Measurements from ENCODE around the gene UBE2V1.
"Not testable (repeated sequence)": the region's sequence is repeated elsewhere in the genome, so short reads cannot be mapped to it uniquely, and the experiment has no call there.

UBE2V1 gene

DNA sequence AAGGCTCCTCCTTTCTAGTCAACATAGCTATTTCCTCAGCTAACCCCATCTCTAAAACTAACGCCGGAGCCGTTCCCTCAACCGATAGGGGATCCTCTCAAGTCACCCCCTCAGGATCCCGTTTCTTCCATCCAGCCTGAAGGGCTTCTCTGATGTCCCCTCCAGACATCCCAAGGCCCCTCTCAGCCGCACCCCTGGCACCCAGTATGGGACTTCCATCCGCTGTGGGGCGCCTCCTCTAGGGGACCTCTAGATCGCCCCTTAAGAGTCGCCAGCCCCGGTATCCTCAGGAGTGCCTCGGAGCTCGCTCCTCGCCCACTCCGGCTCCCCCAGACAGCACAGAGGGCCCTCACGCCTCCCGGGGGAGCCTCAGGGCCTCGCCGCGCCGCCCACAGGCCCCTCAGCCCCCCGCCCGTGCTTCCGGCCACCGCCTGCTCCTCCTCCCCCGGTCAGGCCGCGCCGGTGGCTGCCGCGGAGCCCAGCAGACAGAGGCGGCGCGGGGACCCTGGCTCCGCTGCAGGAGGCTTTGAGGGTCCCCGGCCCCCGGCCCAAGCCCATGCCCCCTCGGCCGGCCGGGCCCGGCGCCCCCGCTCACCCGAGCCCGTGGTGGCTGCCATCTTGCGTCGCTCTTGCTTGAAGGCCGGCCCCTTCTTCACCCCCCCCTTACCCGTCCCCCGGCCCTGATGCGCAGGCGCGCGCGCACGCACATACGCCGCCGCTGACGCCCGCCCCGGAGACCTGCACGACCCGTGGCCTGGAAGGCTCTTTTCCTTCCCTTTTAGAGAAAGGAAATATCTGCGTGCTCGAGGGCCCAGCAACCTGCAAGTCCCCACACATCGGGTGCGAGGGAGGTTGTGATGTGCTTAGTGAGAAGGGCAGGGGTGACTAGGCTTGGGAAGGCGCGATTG is at the start of gene UBE2V1:
TSS of gene UBE2V1 (minus strand) at position 639 of the 908 bp plus-strand sequence. CDS start at position 617, 22 bp downstream.
- Histone ChIP-seq H3K4me3 (ENCODE audit: low read length) (peak within 1 kb of the TSS; percentile 85), H3K4me1 (ENCODE audit: control insufficient read depth, insufficient read depth, low read length) (peaks cover 42% of the 10 kb centered on the region), H3K36me3 (ENCODE audit: control insufficient read depth, insufficient read depth, low read length) (no peaks in the 10 kb centered on the region), H3K27ac (ENCODE audit: low read depth, low read length) (peak within 1 kb of the TSS; percentile 91), H3K9ac (ENCODE audit: low read length) (peak within 1 kb of the TSS; percentile 84), H3K27me3 (ENCODE audit: control insufficient read depth, insufficient read depth, low read length) (no peaks in the 10 kb centered on the region)

DNA sequence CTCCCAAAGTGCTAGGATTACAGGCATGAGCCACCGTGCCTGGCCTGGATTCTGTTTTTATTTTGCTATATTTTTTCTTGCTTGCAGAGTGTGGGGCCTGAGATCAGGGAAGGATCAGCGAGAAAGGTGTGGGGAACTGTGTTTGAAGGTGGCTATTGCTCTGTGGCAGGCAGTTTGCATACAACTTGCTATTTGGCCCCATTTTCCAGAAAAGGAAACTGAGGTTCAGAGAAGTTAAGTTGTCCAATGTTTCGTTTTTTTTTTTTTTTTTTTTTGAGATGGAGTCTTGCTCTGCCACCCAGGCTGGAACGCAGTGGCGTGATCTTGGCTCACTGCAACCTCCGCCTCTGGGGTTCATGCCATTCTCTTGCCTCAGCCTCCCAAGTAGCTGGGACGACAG is 48.5 kb upstream of the UBE2V1 start:
- H3K9ac ChIP-seq (ENCODE audit: low read length); H3K27me3 ChIP-seq (ENCODE audit: control insufficient read depth, insufficient read depth, low read length); H3K27ac ChIP-seq (ENCODE audit: low read depth, low read length); H3K4me3 ChIP-seq (ENCODE audit: low read length); H3K4me1 ChIP-seq (ENCODE audit: control insufficient read depth, insufficient read depth, low read length); H3K36me3 ChIP-seq (ENCODE audit: control insufficient read depth, insufficient read depth, low read length): not testable (repeated sequence)

GRCh38 chr20:50153500-50154377 is 40.8 kb upstream of the UBE2V1 start, which contains the start of gene PEDS1:
Gene PEDS1, minus strand, starts transcription at chr20:50153723. Its CDS starts 86 bp downstream, at chr20:50153637.
- Histone ChIP-seq H3K9ac (ENCODE audit: low read length) (peak within 1 kb of the TSS; percentile 90), H3K4me1 (ENCODE audit: control insufficient read depth, insufficient read depth, low read length) (peaks cover 19% of the 10 kb centered on the region), H3K36me3 (ENCODE audit: control insufficient read depth, insufficient read depth, low read length) (no peaks in the 10 kb centered on the region), H3K4me3 (ENCODE audit: low read length) (peak within 1 kb of the TSS; percentile 89), H3K27ac (ENCODE audit: low read depth, low read length) (peak within 1 kb of the TSS; percentile 92), H3K27me3 (ENCODE audit: control insufficient read depth, insufficient read depth, low read length) (no peaks in the 10 kb centered on the region)

GRCh38 chr20:50153153-50153499 is 40.2 kb upstream of the UBE2V1 start:
- H3K36me3 ChIP-seq (ENCODE audit: control insufficient read depth, insufficient read depth, low read length), result peaks cover 3% of the 10 kb centered on the region
- peak overlapping the region; percentile 77 for H3K4me3 ChIP-seq (ENCODE audit: low read length)
- peak overlapping the region; percentile 90 for H3K9ac ChIP-seq (ENCODE audit: low read length)
- peaks cover 19% of the 10 kb centered on the region for H3K4me1 ChIP-seq (ENCODE audit: control insufficient read depth, insufficient read depth, low read length)
- no peaks in the 10 kb centered on the region for H3K27me3 ChIP-seq (ENCODE audit: control insufficient read depth, insufficient read depth, low read length)
- H3K27ac ChIP-seq (ENCODE audit: low read depth, low read length), result peak overlapping the region; percentile 89

DNA sequence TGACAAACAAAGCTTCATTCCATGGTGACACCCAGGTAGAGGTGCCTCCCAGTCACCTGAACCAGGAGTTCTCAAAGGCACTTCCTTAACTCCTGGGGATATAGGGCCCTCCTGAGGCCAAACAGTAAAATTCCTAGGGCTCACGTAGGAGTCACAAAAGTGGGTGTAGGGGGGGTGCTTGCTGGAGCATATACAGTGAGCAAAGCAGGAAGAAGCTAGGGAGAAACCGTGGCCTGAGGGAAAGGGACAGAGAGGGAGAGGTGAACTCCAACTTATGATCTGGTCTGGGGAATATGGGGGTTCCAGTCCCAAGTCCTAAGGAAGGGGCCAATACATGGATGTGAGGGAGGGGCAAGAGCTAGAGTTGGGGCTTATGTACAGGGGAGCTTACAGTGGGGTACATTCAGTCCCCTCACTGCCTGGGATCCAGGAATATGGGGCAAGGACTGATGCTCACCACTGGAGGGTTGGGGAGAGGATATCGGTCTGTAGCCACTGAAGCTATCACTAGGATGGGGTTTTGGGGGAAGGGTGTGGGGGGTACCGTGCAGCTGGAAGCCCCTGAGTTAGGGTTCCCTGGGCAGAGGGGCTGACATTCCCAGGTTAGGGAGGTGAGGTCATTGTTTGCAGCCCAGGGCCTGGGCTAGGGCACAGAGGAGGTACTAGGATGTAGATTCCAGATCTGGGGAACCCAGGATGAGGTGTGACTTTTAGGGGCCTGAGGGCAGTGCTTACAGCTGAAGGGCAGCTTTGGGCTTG is 39.6 kb upstream of the UBE2V1 start:
- Histone ChIP-seq H3K4me3 (ENCODE audit: low read length) (peak overlapping the region; percentile 77), H3K36me3 (ENCODE audit: control insufficient read depth, insufficient read depth, low read length) (peaks cover 4% of the 10 kb centered on the region), H3K4me1 (ENCODE audit: control insufficient read depth, insufficient read depth, low read length) (peaks cover 19% of the 10 kb centered on the region), H3K27ac (ENCODE audit: low read depth, low read length) (peak overlapping the region; percentile 89), H3K9ac (ENCODE audit: low read length) (peak overlapping the region; percentile 90), H3K27me3 (ENCODE audit: control insufficient read depth, insufficient read depth, low read length) (no peaks in the 10 kb centered on the region)

DNA sequence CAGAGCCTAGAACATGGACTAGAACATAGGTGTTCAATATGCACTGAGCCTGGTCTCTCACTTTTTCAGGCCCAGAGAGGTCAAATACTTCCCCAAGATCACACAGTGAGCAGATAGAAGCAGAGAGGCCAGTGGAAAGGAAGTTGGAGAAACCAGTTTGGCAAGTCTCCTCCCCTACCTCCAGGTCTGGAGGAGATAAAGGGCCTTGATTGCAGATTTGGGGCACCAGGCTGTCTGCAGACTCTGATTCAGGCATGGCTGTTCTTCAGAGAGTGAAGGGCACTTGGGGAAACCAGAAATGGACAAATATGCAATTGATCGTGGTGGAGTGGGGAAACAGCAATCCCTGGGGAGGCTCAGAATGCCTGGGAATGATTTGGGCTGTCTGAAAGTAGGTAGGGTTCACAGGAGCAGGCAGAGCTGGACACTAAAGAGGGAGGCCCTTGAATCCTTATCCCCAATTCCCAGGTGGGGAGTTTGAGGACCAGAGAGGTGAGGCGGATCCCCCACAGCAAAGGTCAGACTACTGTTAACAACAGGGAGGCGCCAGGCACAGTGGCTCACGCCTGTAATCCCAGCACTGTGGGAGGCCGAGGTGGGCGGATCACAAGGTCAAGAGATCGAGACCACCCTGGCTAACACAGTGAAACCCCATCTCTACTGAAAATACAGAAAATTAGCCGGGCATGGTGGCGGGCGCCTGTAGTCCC is 38.2 kb upstream of the UBE2V1 start:
- Histone ChIP-seq H3K9ac (ENCODE audit: low read length) (peak overlapping the region; percentile 16), H3K27me3 (ENCODE audit: control insufficient read depth, insufficient read depth, low read length) (no peaks in the 10 kb centered on the region), H3K4me3 (ENCODE audit: low read length) (no peak overlapping the region), H3K27ac (ENCODE audit: low read depth, low read length) (no peak overlapping the region), H3K36me3 (ENCODE audit: control insufficient read depth, insufficient read depth, low read length) (peaks cover 4% of the 10 kb centered on the region), H3K4me1 (ENCODE audit: control insufficient read depth, insufficient read depth, low read length) (peaks cover 19% of the 10 kb centered on the region)

DNA sequence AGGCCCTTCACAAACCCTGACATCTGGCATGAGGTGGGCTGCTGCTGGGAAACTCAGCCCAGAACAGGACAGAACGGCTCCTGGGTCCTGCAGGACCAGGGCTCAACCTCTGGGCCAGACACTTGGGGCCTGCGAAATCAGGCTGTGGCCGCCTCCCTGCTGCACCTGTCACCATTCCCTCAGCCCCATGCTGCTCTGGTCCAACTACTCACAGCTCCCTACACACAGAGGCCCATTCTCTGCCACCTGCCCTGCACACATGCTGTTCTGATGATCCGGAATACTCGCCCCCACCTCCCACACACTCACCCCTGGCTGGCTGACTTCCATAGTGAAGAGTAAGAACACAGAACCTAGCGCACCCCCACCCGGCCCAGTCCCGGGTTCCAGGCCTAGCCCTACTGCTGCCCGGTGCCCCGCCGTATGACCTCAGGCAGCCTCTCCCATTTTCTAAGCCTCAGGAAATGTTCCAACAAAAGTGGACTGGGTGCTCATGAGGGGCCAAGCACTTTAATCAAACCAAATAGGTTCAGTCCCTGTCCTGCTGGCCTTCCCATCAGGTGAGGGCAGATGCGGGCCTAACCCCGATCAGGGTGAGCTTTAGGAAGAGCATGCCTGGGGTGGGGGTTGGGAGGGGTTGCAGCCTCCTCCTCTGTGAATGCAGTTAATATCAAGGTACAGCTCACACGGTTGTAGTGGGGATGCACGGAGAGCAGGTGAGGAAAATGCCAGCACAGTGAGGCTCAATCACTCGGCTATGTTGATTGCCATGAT is 36.7 kb upstream of the UBE2V1 start:
- no peak overlapping the region for H3K4me3 ChIP-seq (ENCODE audit: low read length)
- peaks cover 19% of the 10 kb centered on the region for H3K4me1 ChIP-seq (ENCODE audit: control insufficient read depth, insufficient read depth, low read length)
- peaks cover 4% of the 10 kb centered on the region for H3K36me3 ChIP-seq (ENCODE audit: control insufficient read depth, insufficient read depth, low read length)
- no peak overlapping the region for H3K27ac ChIP-seq (ENCODE audit: low read depth, low read length)
- no peaks in the 10 kb centered on the region for H3K27me3 ChIP-seq (ENCODE audit: control insufficient read depth, insufficient read depth, low read length)
- no peak overlapping the region for H3K9ac ChIP-seq (ENCODE audit: low read length)

DNA sequence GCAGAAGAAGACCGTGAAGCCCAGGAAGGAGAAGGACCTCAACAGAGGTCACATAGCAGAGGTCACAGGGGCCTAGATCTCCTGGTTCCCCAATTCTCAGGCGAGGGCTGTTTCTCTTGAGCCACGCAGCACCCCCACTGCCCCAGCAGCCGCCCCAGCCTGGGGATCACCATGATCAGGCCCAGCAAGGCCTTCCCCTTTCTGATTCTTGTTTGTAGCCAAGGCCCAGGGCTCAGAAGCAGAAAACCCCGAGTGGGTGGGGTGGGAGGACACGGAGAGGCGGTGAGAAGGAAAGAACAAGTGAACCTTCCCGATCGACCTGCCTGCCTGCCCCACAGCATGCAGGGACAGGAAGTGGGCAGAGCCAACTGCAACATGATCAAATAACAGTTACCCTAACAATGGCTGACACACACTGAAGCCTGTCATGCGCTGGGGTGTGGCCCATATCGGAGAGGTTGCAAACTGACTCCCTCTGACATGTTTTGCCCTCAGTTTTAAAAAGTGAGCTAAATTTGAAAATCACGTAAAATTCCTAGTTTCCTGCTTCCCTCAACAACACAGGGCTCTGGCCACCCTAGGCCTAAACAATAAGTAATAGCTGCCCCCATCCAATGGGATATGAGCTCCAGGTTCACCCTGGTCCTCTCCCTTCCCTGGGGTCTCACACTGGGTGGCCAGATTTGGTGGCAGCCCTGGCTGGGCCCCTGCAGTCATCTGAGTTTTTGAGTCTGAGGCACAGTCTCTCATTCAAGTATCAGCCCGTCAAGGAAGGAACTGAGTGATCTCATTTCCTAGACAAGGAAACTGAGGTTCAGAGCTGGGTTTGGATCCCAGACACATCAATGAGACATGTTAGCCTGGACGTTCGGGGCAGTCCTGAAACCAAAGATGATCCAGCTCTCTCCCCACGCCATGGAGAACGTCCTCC is 34.0 kb upstream of the UBE2V1 start:
- Histone ChIP-seq H3K27ac (ENCODE audit: low read depth, low read length) (no peak overlapping the region), H3K4me1 (ENCODE audit: control insufficient read depth, insufficient read depth, low read length) (peaks cover 6% of the 10 kb centered on the region), H3K9ac (ENCODE audit: low read length) (no peak overlapping the region), H3K27me3 (ENCODE audit: control insufficient read depth, insufficient read depth, low read length) (no peaks in the 10 kb centered on the region), H3K4me3 (ENCODE audit: low read length) (no peak overlapping the region), H3K36me3 (ENCODE audit: control insufficient read depth, insufficient read depth, low read length) (peaks cover 12% of the 10 kb centered on the region)

DNA sequence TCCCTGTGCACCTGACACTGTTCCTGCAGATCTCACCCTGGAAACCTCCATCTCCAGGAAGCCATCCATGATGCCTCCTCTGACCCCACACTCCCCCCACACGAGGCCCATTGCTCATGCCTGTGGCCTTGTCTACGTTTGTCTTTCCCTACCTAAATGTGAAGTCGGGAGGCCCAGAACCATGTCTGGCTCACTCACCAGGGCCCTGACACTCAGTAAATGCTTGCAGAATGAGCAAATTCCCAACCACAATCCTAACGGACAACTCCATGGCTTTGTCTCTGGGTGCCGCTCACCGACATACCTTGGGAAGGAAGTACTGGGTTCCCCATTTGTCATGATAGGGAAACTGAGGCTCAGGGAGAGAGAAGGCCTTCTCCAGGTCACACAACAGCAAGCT is 33.3 kb upstream of the UBE2V1 start:
- H3K27me3 ChIP-seq (ENCODE audit: control insufficient read depth, insufficient read depth, low read length), result no peaks in the 10 kb centered on the region
- H3K36me3 ChIP-seq (ENCODE audit: control insufficient read depth, insufficient read depth, low read length), result peaks cover 20% of the 10 kb centered on the region
- H3K4me1 ChIP-seq (ENCODE audit: control insufficient read depth, insufficient read depth, low read length), result peaks cover 2% of the 10 kb centered on the region
- H3K4me3 ChIP-seq (ENCODE audit: low read length), result no peak overlapping the region
- peak overlapping the region; percentile 24 for H3K9ac ChIP-seq (ENCODE audit: low read length)
- no peak overlapping the region for H3K27ac ChIP-seq (ENCODE audit: low read depth, low read length)

- no peak overlapping the region for H3K4me3 ChIP-seq (ENCODE audit: low read length)
- H3K27me3 ChIP-seq (ENCODE audit: control insufficient read depth, insufficient read depth, low read length), result no peaks in the 10 kb centered on the region
- no peak overlapping the region for H3K9ac ChIP-seq (ENCODE audit: low read length)
- peaks cover 25% of the 10 kb centered on the region for H3K36me3 ChIP-seq (ENCODE audit: control insufficient read depth, insufficient read depth, low read length)
- no peaks in the 10 kb centered on the region for H3K4me1 ChIP-seq (ENCODE audit: control insufficient read depth, insufficient read depth, low read length)
- no peak overlapping the region for H3K27ac ChIP-seq (ENCODE audit: low read depth, low read length)
Measured at GRCh38 chr20:50145566-50145965, 32.6 kb upstream of the UBE2V1 start.

Data from rectal smooth muscle tissue (tissue), 1 donor.